SIG-M5 treated with dmso at 0.1 percent for 504 hours (cell line): ENCODE data around the gene TXLNA.

Source experiments
- DNase-seq: peaks from one replicate; lab custom pipeline; 2025; ENCODE audit not compliant: unreplicated experiment; lab: John Stamatoyannopoulos, UW

TXLNA gene

DNA sequence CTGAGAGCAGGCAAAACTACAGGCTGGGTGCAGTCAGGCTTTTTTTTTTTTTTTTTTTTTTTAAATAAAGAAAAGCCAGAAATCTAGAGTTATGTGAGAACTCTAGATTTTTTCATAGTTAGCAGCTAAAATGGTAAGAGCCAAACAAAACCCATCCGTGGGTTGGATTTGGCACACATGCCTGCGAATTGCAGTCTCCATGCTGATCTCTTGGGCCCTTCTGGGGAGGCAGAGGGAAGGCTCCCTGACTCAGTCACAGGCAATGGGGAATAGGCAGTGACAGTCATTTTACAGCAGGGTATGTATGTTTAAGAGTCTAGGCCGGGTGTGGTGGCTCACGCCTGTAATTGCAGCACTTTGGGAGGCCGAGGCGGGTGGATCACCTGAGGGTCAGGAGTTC is 2.6 kb downstream of the TXLNA start:
- no peak for DNase-seq

DNA sequence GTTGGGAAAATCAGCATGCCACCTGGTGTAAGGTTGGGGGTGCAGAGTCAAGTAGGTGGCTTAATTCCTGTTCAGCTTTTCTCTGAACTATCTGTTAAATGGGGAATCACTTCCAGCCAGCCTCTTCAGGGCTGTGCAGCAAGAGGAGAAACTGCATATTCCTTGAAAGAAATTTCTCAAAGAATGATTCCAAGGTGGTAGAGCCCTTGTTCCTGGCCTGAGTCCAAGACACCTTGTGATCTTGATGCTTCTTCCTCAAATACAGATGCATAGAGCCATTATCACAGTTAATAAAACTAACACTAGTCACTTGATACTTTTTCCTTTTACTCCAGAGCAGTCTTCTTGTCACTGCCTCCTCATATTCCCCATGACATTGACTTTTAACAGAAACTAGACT is 5.2 kb downstream of the TXLNA start:
- no peak for DNase-seq

DNA sequence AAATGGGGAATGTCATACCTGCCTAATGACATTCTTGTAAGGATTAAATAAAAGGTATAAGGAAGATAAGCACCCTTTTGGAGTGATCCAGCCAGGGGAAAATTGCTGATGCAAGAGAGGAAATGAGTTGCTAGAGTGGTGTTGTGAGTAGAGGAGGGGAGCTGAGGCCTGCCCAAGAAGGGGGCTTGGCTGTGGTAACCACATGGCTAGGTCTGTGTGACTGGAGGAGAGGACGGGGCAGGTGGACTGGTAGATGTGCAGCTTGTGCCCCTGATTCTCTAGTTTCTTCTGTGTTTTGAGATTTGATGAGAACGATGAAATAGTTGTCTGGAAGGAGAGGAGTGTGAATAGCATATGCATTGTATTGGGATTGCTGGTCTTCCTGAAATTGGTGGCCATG is 6.6 kb downstream of the TXLNA start:
- no peak for DNase-seq

DNA sequence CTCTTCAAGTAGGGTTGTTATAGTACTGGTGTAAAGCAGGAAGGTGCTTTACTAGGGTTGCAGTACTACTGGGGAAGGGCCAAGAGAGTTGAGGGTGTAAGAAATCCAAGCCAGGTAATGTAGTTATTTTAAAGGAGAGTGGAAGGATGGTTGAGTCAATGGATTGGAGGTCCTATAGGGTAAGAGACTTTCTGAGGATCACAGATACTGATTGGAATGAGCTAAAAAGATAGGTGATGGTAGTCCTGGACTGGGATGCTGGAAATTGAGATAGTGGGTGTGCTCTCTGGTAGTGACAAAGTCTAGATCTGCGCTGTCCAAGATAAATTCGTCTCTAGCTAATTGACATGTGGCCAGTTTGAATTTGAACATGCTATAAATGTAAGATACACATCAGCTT is 7.0 kb downstream of the TXLNA start:
- DNase-seq, result no peak

DNA sequence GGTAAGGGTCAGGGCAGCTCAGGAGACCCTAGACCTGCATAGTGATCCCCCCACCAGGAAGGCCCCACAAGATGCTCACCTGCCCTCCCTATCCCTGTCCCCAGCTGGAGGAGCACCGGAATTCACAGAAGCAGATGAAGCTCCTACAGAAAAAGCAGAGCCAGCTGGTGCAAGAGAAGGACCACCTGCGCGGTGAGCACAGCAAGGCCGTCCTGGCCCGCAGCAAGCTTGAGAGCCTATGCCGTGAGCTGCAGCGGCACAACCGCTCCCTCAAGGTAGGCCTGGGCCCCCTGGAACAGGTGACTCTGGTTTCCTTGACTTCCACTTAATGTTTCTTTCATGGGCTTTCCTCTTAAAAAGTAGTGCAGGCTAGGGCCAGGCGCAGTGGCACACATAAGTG is 8.4 kb downstream of the TXLNA start:
- no peak for DNase-seq

DNA sequence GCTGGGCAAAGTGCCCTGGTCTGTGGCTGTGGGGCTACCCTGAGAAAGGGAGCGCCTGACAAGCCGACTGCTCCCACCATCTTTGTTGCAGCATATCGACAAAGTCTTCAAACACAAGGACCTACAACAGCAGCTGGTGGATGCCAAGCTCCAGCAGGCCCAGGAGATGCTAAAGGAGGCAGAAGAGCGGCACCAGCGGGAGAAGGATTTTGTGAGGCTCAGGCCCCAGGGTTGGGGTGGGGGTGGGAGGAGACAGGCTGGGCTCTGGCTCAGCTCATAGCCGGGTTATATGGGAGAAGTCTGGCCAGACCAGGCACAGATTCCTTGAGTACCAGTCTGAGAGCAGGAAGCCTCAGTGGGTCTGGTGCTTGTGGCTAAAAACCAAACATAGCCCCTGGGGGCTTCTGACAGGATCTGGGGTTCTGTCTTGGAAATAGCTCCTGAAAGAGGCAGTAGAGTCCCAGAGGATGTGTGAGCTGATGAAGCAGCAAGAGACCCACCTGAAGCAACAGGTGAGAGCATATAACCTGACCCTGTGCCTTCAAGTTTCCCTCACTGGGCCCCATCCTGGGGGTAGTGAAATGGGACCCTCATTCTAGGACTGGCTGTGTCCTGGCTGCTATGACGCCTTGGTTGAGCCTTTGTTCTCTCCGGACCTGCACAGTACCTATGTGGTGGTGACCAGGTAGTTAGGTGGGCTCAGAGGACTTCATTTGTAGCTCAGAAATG is 12.9 kb downstream of the TXLNA start:
- no peak for DNase-seq

DNA sequence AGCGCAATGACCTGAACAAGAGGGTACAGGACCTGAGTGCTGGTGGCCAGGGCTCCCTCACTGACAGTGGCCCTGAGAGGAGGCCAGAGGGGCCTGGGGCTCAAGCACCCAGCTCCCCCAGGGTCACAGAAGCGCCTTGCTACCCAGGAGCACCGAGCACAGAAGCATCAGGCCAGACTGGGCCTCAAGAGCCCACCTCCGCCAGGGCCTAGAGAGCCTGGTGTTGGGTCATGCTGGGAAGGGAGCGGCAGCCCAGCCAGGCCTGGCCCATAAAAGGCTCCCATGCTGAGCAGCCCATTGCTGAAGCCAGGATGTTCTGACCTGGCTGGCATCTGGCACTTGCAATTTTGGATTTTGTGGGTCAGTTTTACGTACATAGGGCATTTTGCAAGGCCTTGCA is 15.5 kb downstream of the TXLNA start:
- no peak for DNase-seq

DNA sequence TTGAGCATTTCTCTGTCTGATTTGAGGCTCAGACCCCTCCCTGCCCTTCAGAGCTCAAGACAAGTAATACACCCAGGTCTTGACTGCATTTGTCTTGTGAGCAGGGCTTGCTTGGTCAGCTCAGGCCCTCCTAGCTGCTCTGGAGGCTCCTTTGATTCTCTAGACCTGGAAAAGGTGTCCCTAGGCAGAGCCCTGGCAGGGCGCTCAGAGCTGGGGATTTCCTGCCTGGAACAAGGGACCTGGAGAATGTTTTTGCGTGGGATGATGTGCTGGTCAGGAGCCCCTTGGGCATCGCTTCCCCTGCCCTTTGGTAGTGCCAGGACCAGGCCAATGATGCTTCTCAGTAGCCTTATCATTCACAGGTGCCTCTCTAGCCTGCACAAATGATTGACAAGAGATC is 16.1 kb downstream of the TXLNA start:
- no peak for DNase-seq

DNA sequence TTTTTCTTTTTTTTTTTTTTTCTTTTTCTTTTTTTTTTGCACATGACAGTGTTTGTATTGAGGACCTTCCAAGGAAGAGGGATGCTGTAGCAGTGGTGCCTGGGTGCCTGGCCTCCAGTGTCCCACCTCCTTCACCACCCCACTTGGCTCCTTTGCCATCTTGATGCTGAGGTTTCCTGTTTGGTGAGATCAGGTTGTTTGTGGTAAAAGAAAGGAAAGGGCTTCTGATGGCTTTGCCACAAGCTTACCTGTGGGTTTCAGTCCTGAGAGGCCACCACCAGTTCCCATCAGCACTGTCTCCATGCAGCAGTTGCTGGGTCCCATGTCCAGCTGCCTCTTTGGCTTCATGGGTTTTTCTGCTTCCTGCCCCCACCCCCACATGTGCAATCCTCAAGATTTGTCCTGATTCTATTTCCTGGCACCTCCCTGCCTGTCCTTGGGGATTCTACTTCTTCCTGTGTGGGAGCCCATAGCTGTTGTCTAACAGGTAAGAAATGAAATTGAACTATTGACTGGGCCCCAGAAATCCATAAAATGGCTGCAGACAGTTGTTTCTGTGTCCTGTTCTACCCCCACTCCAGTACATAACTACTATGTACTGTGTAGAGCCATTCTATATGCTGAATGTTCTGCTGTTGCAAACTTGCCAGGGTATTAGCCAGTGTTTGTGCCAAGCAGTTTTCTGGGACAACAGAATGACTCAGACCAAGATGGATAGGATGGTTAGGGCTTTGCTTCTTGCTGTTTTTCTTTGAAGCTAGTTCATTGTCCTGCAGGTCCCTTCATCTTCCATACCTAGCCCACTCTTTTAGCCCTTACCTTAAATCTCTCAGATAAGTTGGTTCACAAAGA is 16.7 kb downstream of the TXLNA start:
- no peak for DNase-seq

DNA sequence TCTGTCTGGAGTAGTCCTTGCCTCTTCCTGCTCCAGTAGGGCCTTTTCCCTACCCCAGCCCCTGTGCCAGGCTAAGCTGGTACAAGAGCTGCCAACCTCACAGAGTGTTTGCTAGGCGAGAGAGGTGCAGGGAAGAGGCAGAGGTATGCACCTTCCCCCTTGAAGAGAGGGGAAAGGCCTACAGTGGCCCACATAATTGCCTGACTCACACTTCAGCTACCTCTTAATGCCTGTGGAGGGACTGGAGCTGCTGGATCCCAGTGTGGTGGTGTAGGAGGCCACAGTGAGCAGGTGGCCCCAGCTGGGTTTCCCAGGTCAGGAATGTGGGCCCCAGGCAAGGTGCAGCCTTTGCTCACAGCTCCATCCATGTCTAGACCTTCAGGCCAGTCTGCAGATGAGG is 17.6 kb downstream of the TXLNA start:
- no peak for DNase-seq

DNA sequence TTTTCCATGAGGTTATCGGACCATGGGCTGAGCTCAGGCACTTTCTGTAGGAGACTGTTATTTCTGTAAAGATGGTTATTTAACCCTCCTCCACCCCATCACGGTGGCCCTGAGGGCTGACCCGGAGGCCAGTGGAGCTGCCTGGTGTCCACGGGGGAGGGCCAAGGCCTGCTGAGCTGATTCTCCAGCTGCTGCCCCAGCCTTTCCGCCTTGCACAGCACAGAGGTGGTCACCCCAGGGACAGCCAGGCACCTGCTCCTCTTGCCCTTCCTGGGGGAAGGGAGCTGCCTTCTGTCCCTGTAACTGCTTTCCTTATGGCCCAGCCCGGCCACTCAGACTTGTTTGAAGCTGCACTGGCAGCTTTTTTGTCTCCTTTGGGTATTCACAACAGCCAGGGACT is 18.4 kb downstream of the TXLNA start:
- DNase-seq, result no peak

DNA sequence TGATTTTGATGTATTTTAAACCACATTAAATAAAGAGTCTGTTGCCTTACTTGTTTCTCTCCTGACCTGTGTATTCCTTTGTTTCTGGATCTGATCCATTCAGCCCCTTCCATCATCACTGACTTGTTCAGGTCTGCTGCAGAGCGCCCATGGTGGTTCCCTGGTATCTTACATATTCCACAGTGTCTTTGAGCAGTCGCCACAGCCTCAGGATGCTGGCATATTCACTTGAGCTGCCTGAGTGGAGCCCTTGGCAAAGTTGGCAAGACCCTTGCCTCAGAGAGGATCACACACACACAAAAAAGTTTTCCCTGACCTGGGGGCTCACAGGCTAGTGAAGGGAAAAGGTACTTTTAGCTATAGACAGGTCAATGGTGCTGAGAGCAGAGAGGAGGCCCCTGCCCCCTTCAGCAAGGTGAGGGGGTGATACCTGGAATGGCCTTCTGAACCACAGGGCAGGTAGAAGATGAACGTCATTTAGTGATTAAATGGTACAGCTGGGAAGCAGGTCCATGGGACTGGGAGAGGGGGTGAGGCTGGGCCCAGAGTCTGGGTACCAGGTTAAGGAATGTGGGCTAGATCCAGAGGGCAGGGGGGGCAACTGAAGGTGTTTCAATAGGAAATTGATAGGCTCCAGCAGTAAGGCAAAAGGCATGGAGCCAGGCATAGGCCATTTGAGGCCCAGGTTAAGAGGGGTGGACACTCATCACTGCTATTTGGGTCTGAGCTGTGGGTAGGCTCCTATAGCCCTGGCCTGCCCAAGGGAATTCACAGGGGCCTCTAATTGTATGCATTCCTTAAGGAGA is 19.0 kb downstream of the TXLNA start:
- DNase-seq, result no peak

DNA sequence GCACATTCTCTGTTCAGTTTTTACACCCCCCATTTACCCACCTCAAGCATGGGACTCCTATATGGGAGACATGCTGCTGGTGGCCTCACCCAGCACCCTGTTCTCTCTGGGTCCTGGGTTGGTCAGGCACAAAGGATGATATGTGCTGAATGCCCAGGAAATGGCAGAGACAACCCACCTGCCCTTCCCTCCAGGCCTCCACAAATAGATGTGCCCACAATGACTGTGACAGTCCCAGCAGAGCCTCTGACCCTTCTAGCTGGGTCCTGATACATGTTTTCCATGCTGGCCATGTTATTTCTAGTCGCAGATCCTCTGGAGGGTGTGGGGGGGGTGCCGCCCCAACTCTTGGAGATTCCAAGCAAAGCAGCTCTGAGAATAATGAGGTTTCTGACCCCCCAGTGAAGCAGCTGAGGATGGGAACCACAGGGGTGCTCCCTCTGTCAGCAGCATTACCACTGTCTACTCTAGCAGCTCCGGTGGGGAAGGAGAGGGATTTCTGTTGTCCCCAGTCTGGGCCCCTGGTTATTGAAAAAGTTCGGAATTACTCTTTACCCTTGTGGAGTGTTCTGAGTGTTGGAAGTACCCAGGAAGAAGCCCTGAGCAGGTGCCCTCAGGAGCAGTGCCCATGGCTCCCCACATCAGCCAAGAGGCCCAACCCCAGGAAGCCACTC is 19.7 kb downstream of the TXLNA start:
- DNase-seq, result no peak

DNA sequence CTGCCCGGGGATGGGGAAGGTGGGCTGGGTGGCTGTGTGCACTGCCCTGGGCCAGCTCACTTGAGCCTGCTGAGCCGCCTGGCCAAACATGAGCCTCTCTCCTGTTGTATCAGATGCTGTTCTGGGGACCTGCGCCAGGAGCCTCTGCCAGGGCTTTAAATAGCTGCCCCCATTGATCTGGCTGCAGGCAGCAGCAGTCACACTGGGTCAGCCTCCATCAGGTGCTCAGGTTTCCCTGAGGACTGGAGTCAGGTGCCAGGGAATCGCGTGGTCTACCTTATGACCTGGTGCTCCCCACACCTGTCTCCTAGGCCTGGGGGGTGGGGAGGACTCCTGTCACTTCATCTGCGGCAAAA is 20.2 kb downstream of the TXLNA start:
- DNase-seq, result no peak

DNA sequence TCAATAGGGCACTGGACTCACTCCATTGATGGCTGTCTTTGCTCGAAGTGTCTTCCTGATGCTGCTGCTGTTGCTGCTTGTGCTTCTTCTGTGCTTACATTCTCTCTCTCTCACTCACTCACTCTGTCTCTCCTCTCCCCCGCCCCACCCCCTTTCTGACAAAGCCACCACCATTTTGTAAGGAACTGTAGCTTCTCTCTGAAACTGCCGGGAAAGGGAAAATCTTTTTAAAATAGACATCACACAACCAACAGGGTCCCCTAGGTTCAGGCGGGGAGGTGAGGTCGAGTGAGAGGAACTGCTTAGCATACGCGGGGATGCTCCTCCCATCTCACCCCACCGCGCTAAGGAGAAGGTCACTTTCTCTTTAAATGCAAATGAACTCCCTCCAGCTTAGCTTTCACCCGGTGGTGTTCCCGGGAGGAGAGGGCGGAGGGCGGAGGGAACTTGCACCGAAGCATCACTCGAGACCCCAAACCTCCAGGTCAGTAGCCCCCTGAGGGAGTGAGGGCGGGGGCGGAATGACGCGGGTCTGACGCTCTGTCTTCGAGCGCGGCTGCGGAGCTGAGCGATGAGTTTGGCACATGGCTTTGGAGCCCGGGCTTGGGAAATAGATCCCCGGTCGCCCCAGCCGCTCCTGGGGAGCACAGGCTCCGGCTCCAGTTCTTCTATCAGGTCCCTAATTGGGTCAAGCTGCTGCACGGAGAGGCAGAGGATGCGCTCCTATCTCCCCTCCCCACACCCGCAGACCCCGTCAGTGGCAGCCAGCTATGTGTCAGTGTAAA is 20.9 kb downstream of the TXLNA start, which contains the start of gene CCDC28B:
Gene CCDC28B (plus strand): TSS at position 370 of the 785 bp plus-strand sequence. CDS start 1,341 bp downstream, outside the sequence.
- peak; percentile 35 for DNase-seq

DNA sequence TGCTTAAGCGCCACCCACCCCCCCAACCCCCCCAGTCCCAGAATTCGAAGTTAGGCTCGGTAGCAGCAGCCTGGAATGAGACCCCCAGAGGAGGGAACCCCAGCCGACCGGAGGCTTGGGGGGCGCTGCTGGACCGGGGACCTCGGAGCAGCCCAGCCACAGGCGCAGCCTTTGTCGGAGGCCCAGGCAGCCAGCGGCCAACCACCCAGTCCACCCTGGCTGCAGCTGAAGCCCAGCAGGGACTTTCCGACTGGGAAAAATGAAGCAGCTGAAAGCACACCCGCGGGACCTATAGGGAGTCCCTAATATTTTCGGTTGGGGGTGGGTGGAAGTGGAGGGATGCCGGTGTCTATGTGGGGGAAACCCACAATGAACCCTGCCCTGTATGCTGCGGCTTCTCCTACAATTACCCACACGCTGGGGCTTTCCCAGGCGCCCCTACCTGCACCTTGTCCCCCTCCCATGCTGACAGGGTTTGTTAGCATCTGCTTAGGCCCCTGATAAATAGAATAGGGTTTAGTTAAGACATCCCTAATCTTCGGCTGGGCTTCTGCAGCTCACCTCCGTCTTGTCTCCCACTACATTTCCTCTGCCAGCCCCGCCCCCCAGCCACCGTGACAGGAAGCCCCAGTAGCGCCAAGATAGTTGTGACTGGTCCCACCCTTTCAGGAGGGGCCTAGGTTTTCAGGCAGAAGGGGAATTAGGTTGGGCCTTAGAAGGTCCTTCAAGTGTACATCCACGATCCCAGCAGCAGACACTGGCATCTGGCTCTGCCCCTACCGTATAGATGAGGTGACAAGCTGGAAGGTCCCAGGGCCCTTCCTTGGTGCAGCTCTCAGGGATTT is 21.8 kb downstream of the TXLNA start:
- DNase-seq, result peak; percentile 40

DNA sequence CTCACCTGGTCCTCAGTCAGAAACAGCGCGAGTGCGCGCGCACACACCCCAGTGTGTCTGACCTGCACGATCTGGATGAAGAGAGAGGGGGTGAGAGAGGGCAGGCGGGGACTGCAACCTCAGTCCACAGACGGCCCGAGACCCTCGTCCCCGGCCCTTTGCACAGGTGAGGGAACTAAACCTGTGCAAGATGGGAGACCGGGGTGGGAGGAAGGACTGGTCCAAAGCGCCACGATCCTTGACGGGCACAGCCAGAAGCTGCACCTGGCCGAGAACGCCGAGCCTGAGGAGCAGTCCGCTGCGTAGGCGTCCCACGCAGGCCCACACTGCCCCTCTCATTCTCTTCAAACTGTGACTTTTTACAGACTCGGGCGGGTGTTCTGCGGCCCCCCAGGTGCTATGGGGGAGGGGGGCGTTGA is 25.5 kb downstream of the TXLNA start:
- DNase-seq, result no peak

DNA sequence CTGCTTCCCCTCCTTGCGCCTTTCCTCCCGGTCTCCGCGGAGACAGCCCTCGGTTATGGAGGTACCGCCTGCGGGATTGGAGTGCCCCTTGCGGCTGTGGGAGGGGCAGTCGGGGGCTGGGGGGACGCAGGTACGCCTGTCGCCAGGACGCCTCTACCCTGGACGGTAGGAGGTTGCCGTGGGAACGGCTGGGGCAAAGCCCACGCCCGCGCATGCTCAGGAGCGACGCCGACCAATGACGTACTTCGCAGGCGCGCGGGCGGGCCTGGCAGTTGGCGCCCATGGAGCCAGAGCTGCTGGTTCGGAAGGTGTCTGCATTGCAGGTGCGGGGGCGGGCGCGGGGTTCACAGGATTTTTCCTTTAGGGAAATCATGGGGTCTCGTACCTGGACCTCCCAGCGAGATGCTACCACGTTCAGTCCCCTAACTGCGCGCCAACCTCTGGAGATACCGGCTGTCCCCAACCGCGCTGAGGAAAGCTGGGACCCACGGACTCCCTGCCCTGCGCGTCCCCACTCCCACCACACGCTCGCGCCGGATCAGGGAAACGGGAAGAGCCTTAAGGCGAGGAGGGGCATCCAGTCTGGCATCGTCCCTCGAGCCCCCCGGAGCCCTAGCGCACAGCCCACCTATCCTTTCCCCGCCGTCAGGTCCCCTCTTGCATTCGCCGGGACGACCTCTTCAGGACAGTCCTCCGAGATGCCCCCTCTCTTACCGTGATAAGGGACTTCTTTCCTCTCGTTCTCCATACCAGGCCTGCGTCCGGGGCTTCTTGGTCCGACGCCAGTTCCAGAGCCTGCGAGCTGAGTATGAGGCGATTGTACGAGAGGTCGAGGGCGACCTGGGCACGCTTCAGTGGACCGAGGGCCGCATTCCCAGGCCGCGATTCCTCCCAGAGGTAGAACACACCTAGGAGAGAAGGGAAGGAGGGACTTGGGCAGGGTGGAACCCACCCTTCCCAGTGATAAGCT is 26.2 kb downstream of the TXLNA start, which contains the start of gene IQCC:
Gene IQCC (plus strand): TSS at position 271 of the 970 bp plus-strand sequence. CDS start 11 bp downstream, at position 282.
- peak; percentile 58 for DNase-seq
